ENCODE measurements around the gene CD300LB. TPM values are rescaled to one million over a fixed set of nuclear protein-coding genes. Genes with fewer than 3 reads are reported as not detected.

CD300LB gene
- total and polyA plus RNA-seq, 10 of the 15 experiments (the other 5 are each of a cell fraction or from before 2014, with no cell fraction given): 0.08 to 0.57 (median 0.25) TPM; not detected in 4

- no peak for TF ChIP-seq RFX5 (IDR thresholded peaks at IDR 0.05; ENCODE audit: low read depth, low read length)
- TF ChIP-seq NR2C2 (IDR thresholded peaks at IDR 0.05; ENCODE audit: borderline replicate concordance, control insufficient read depth, insufficient read length, low read depth): no peak
- TF ChIP-seq HDAC2 (IDR thresholded peaks at IDR 0.05): no peak
- peak; percentile 72 for TF ChIP-seq USF2 (IDR thresholded peaks at IDR 0.05; ENCODE audit: borderline replicate concordance, low read depth, low read length)
- no peak for TF ChIP-seq NFYA (IDR thresholded peaks at IDR 0.05; ENCODE audit: borderline replicate concordance, low read depth, low read length)
- peak; percentile 60 for TF ChIP-seq SREBF1 (IDR thresholded peaks at IDR 0.05; ENCODE audit: low read length)
- no peak for TF ChIP-seq RUNX3 (IDR thresholded peaks at IDR 0.05; ENCODE audit: low read length)
These were observed 16.5 kb downstream of the CD300LB start (continued) for GRCh38 chr17:74514632-74515334.

- SMC1A ChIA-PET (ENCODE audit: uncharacterized antibody, unreplicated experiment): interaction anchor here (4.5 kb wide), 1 partner anchor 16 kb away, joined by 45 read pairs; the partner anchor contains the start of gene CD300LB
- no peaks in the 10 kb centered on the region for H3K27me3 ChIP-seq (replicated peaks in 1 of 2; ENCODE audit: control insufficient read depth in 2 of 2, insufficient read depth in 2 of 2, low read length in 1 of 2)
- no peak overlapping the region for H3K27ac ChIP-seq (ENCODE audit: control insufficient read depth, insufficient read depth)
- in situ Hi-C loops (cut with MboI): loop anchor here (10.0 kb wide), 1 partner anchor 61 kb away; no protein-coding TSS in a partner anchor
- H4K20me1 ChIP-seq (ENCODE audit: control insufficient read depth, insufficient read depth): no peaks in the 10 kb centered on the region
- 95% methylated on average over 3 of the region's 3 CpGs for WGBS (ENCODE audit: insufficient coverage, insufficient replicate concordance, low lambda C conversion rate, missing lambda C conversion rate)
- RAD21 ChIA-PET (ENCODE audit: unreplicated experiment): interaction anchor here (1.6 to 3.4 kb wide), 2 partner anchors 13 to 17 kb away, joined by 6 to 22 read pairs; no protein-coding TSS in a partner anchor
- H3K9ac ChIP-seq (ENCODE audit: control insufficient read depth, insufficient read depth, low read length): no peak overlapping the region
- POLR2A ChIA-PET: interaction anchor here (2.3 kb wide), 1 partner anchor 14 kb away, joined by 9 read pairs; no protein-coding TSS in a partner anchor
- peak; percentile 73 for DNase-seq (ENCODE audit: low read depth, low spot score)
- no peaks in the 10 kb centered on the region for H3K79me2 ChIP-seq (ENCODE audit: control insufficient read depth, insufficient read depth, low read length)
- peak; percentile 31 for FAIRE-seq
- BruUV-seq (replicated peaks): no TSS peak
- H3K4me1 ChIP-seq (ENCODE audit: control insufficient read depth, insufficient read depth, low read length): 0 out of 2 replicates have a peak, but pooled peaks cover 7% of the 10 kb centered on the region
- intact Hi-C loops (cut with micrococcal nuclease; ENCODE audit: unreplicated experiment): no loop called here
- CTCF ChIA-PET: interaction anchor here (0.9 to 2.9 kb wide), 2 partner anchors 15 to 18 kb away, joined by 3 to 13 read pairs; no protein-coding TSS in a partner anchor
- no peaks in the 10 kb centered on the region for H3K36me3 ChIP-seq (ENCODE audit: control insufficient read depth in 2 of 2, insufficient read depth in 2 of 2, low read length in 1 of 2)
- H3K4me2 ChIP-seq (ENCODE audit: control insufficient read depth, insufficient read depth): no peak overlapping the region
- H2AFZ ChIP-seq (ENCODE audit: control insufficient read depth, low read depth, low read length): no peak overlapping the region
- no peak overlapping the region for H3K4me3 ChIP-seq
- H3K9me3 ChIP-seq (replicated peaks; ENCODE audit: control insufficient read depth, insufficient read depth, low read length): peaks cover 10% of the 10 kb centered on the region
- no peak for ATAC-seq
- no peak for TF ChIP-seq YBX1 (IDR thresholded peaks at IDR 0.05)
- TF ChIP-seq IKZF2 (IDR thresholded peaks at IDR 0.05): 0 out of 4 replicates have a peak, but pooled peaks have one; percentile 14 to 25
- peak; percentile 48; the same call in 1 of the 2 replicates for TF ChIP-seq CBX5 (IDR thresholded peaks at IDR 0.05; ENCODE audit: low read depth)
- TF ChIP-seq ZZZ3 (IDR thresholded peaks at IDR 0.05; ENCODE audit: control insufficient read depth, insufficient read length, low read depth): peak; percentile 8
- no peak for TF ChIP-seq RCOR1 (conservative IDR thresholded peaks at IDR 0.05; ENCODE audit: low read depth, low read length)
- no peak for TF ChIP-seq SIX5 (IDR thresholded peaks at IDR 0.05; ENCODE audit: low read depth, low read length, severe bottlenecking)
- TF ChIP-seq ZBED1 (IDR thresholded peaks at IDR 0.05; ENCODE audit: borderline replicate concordance): 0 out of 2 replicates have a peak, but pooled peaks have one; percentile 23
- peak; percentile 89 for TF ChIP-seq ATF3 (IDR thresholded peaks at IDR 0.05; ENCODE audit: borderline replicate concordance, extremely low read depth, low read depth, low read length)
- no peak for TF ChIP-seq ELK1 (IDR thresholded peaks at IDR 0.05; ENCODE audit: low read depth, low read length)
- peak; percentile 66; the same call in 1 of the 2 replicates for TF ChIP-seq USF2 (IDR thresholded peaks at IDR 0.05; ENCODE audit: borderline replicate concordance, low read depth, low read length)
- peak; percentile 99 for TF ChIP-seq RAD51 (IDR thresholded peaks at IDR 0.05)
- TF ChIP-seq NFIC (IDR thresholded peaks at IDR 0.05; ENCODE audit: low read depth, low read length): peak; percentile 99
- TF ChIP-seq KLF5 (IDR thresholded peaks at IDR 0.05; ENCODE audit: partially characterized antibody): peak; percentile 4
These were observed 17.2 kb downstream of the CD300LB start for GRCh38 chr17:74513987-74514631.

Measured in GM12878 (cell line).